HG03097 (cell line): ENCODE measurements around the gene PBX4.
A peak's percentile ranks its signal among the peaks of the same experiment; 100 is the strongest.

Experiments used
- ATAC-seq: cut with Tn5 transposase; IDR thresholded peaks from one replicate; pipeline ENCODE4 v1.9.1; 2021; ENCODE audit not compliant: unreplicated experiment, low FRiP score

Gene PBX4

GRCh38 chr19:19595171-19595701 is 23.3 kb downstream of the PBX4 start:
- no peak for ATAC-seq

- no peak for ATAC-seq
Observed at GRCh38 chr19:19594381-19594780, 24.1 kb downstream of the PBX4 start.

DNA sequence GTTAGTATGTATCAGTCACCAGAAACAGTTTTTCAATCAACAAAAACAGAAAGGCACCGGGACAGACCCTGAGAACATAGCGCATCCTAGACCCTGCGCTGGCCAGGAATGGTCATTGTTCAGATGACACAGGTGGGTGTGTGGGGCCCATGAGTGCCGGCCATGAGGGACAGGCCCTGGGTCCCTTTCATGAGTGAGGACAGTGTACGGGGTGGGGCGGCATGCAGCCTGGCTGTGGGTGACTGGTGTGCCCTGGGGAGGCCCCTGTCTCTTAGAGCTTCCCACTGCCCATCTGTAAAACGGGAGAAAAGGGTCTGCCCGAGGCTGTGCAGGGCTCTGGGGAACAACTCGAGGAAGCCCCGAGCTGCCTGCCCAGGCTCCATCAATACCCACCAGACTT is 25.8 kb downstream of the PBX4 start:
- no peak for ATAC-seq

DNA sequence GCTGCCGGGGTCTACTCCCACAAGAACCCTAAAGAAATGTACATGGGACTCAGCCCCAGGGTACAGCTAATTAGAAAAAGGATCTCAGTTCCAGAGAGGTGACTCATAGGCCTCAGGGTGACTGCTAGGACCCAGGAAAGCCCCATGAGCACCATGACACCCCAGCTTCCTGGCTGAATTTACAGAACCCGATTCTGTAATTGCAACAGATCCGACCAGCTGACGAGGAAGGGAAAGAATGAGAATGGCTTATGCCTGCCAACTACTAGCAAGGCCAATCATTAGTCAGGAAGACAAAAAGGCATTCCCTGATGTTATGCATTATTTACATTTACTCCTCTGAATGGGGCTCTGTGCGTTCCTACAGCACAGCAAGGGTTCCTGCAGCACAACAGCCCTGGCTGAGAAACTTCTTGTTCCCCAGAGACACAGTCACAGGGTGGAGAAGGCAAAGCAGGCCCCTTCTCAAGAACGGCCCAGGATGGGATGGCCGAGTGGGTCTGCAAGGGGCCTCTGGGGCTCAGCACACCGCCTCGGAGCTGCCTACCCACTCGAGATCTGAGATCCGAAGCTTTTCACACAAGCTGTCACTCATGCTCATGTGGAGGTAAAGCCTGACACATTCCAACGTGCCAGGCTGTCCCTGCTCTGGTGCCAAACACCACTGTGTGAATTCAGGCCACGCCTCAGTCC is 27.2 kb downstream of the PBX4 start:
- peak; percentile 55 for ATAC-seq

GRCh38 chr19:19588546-19588945 is 29.9 kb downstream of the PBX4 start:
- ATAC-seq: no peak

GRCh38 chr19:19587771-19588170 is 30.7 kb downstream of the PBX4 start:
- no peak for ATAC-seq

DNA sequence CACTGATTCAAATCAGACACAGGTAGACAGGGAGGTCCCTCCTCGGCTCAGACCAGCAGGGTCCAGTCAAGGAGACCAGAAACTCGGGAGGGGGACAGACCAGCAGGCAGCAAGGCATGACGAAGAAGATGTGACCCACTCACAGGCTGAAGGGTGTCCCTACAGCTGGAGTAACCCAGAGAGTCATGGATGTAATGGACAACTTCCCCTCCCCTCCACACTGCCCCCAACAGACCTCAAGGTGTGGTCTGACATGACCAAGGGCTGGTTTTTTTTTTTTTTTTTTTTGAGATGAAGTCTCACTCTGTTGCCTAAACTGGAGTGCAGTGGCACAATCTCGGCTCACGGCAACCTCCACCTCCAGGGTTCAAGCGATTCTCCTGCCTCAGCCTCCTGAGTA is 34.1 kb downstream of the PBX4 start:
- ATAC-seq: no peak

GRCh38 chr19:19582471-19582870 is 36.0 kb downstream of the PBX4 start:
- no peak for ATAC-seq

DNA sequence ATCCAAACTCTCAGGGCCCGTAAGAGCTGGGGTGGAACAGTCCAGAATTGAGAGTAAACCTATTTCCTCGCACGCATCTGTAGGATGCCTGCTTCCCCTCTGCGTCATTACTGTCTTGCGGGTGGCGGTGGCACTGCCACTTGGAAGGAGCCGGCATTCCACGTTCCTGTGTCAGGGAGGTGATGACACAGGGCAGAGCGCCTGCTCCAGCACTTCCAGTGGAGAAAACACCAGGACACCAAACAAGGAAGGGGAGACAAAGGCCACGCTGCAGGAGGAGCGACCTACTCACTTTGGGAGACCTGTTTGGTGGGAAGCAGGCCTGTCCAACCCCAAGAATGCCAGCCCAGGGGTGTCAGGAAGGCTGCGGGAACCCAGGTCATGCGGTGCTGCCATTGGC is 37.1 kb downstream of the PBX4 start:
- no peak for ATAC-seq

DNA sequence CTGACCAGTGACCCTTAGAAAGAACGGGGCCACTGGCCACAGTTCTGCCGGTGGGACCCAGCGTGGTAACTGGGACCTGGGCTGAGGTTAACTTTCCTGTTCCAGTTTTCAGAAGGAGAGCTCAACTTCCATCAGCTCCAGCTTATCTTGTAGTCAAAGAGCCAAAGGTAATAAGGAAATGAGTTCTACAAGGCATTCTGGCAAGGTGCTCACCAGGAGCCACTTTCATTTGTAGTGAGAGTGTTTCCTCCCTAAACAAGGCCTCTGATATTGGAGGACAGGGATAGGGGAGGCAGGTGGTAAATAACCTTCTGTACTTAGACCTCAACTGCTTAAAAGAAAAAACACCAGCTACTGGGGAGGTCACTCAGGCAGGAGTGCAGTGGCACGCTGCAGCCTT is 38.1 kb downstream of the PBX4 start:
- ATAC-seq: no peak

DNA sequence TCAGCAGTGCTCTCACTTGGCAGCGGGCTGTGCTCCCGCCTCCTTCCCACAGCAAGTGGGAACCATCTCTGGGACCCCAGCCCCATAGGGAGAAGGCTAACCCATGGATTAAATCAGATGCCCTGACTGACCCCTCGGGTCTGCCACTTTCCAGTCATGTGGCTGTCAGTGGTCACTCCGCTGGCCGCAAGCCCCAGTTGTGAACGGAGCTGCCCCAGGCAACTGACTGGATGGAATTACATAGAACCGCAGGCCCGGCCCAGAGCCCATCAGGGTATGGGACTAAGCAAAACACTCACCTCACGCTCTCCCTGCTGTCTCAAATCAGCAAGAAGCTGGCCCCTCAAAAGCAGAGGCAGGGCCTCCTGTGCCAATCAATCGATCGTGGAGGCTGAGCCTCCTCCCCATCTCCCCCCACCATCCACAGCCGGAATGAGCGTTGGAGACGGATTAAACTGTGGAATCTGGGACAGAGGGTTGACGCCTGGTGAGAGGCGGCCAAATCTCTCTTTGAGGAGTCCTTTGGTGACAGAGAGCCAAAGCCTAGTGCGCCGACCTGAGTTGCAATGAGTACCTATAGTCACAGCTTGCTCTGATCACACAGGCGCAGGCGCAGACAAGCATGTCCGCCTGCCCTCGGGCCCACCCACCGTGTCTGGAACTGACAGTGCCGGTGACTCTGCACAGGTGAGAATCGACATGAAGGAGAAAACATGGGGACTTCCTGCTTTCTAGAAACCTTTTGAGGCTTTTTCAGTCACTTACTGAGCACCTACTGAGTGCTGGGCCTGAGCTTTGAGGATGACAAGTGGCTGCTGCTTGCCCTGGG is 38.7 kb downstream of the PBX4 start:
- no peak for ATAC-seq

- no peak for ATAC-seq
Observed at GRCh38 chr19:19578252-19578651, 40.2 kb downstream of the PBX4 start.

DNA sequence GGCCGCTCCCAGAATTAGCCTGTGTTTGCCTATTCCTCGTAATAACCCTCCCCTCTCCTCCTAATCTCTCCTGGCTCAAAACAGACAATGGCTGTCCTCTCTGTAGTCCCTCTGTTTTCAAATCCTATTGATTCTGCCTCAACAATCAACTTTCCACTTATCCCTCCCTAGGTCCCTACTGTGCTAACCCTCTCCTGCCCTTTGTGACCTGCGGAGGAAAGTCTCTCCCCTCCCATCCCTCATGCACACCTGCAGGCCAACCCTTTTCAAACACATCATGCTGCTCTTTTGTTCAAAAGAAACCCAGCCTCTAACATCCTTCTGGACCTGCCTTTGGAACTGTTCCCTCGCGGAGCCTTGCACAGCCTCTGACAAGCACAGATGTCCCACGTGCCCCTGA is 43.1 kb downstream of the PBX4 start:
- ATAC-seq: no peak

DNA sequence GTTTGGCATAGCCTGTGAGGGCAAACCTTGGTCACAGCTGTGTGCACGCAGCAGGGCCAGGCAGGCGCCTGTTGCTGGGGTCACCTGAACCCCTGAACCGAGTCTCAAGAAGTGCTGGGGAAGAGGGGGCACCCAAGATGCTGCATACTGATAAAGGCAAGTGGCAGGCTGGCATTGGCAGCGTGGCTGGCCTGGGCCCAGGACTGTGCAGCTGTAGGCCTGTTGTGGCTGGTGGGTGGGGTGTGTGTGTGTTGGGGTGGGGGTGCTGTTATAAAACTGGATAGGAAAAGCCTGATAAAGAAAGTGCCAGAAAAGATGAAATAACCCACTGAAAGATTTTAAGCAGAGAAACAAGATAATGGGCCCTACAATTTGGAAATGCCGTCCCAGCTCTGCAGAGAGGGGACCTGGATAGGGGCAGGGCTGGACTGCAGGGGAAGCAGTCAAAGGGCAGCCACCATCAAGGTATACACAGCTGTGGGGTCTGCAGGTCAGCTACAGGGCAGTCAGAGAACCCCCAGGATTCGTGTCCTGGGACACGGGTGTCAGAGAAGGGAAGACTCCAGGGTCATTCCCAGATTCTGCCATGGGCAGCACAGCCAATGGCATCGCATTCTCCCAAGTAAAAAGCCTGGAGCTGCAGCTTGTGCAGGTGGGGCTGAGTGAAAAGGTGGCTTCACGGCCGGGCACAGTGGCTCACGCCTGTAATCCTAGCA is 47.3 kb downstream of the PBX4 start:
- ATAC-seq: no peak

DNA sequence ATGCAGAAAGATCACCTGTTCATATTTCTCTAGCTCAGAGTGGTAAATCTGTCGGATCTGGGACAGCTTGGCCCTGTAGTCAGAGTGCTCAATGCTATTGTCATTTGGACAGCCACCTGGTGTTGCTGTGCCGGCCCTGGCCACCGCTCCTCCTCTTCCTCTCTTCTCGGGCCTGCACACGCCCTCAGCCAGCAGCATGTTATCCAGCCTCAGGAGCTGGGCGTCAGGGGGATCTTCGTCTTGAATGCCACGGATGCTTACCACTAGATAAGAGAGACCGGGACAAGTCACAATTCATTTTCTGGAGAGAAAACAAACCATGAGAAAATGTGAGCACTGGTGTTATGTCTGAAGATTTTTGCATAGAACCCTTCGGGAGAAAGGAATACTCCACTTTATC is 47.9 kb downstream of the PBX4 start:
- no peak for ATAC-seq

GRCh38 chr19:19568802-19569756 is 49.4 kb downstream of the PBX4 start:
- ATAC-seq: no peak

- ATAC-seq: no peak
Observed at GRCh38 chr19:19567391-19567790, 51.1 kb downstream of the PBX4 start.

DNA sequence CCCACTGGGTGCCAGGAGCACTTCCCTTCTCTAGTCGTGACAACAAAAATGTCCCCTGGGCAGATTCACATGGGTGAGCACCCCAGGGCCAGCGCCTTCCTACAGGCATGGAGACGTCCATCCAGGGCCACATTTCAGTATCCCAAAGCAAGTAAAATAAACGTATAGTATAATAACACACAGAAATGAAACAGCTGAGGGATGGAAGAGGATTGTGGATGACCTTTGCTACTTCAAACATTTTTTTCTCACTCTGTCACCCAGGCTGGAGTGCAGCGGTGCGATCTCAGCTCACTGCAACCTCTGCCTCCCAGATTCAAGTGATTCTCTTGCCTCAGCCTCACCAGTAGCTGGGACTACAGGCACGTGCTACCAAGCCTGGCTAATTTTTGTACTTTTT is 52.2 kb downstream of the PBX4 start:
- no peak for ATAC-seq

- no peak for ATAC-seq
Observed at GRCh38 chr19:19563348-19563848, 55.1 kb downstream of the PBX4 start.
